ENCODE data around the gene ARHGEF2.
A peak's percentile ranks its signal among the peaks of the same experiment; 100 is the strongest.

Gene ARHGEF2

GRCh38 chr1:155971910-155972809 lies 6.2 kb downstream of the ARHGEF2 start:
- H3K4me3 ChIP-seq (ENCODE audit: low read depth, low read length) = no peak overlapping the region
- no peak for DNase-seq (ENCODE audit: low read depth)
- TF ChIP-seq CTCF (IDR thresholded peaks at IDR 0.05; ENCODE audit: low read depth, low read length, missing control alignments) = no peak

GRCh38 chr1:155970531-155971167 lies 7.7 kb downstream of the ARHGEF2 start:
- no peak for DNase-seq (ENCODE audit: low read depth)
- H3K4me3 ChIP-seq (ENCODE audit: low read depth, low read length) = peak overlapping the region; percentile 9; the same call in 1 of the 2 replicates
- no peak for TF ChIP-seq CTCF (IDR thresholded peaks at IDR 0.05; ENCODE audit: low read depth, low read length, missing control alignments)

GRCh38 chr1:155969377-155969791 lies 9.0 kb downstream of the ARHGEF2 start:
- H3K4me3 ChIP-seq (ENCODE audit: low read depth, low read length) = no peak overlapping the region
- no peak for DNase-seq (ENCODE audit: low read depth)
- TF ChIP-seq CTCF (IDR thresholded peaks at IDR 0.05; ENCODE audit: low read depth, low read length, missing control alignments) = no peak

GRCh38 chr1:155968670-155969069 lies 9.7 kb downstream of the ARHGEF2 start:
- no peak for TF ChIP-seq CTCF (IDR thresholded peaks at IDR 0.05; ENCODE audit: low read depth, low read length, missing control alignments)
- no peak overlapping the region for H3K4me3 ChIP-seq (ENCODE audit: low read depth, low read length)
- DNase-seq (ENCODE audit: low read depth) = no peak

GRCh38 chr1:155968051-155968400 lies 10.3 kb downstream of the ARHGEF2 start:
- no peak overlapping the region for H3K4me3 ChIP-seq (ENCODE audit: low read depth, low read length)
- TF ChIP-seq CTCF (IDR thresholded peaks at IDR 0.05; ENCODE audit: low read depth, low read length, missing control alignments) = no peak
- no peak for DNase-seq (ENCODE audit: low read depth)

GRCh38 chr1:155967341-155968050 lies 10.9 kb downstream of the ARHGEF2 start:
- H3K4me3 ChIP-seq (ENCODE audit: low read depth, low read length) = no peak overlapping the region
- DNase-seq (ENCODE audit: low read depth) = no peak
- TF ChIP-seq CTCF (IDR thresholded peaks at IDR 0.05; ENCODE audit: low read depth, low read length, missing control alignments) = no peak
